B cell (primary cell): Measurements from ENCODE around the gene CA5A.

ENCODE experiments used
- EZH2 ChIP-seq: IDR thresholded peaks from 2 replicates; pipeline ENCODE4 v1.6.1; 2012; ENCODE audit warnings: borderline replicate concordance, low read depth, mild to moderate bottlenecking, moderate library complexity, low read length; ENCODE audit not compliant: insufficient read depth, poor library complexity, severe bottlenecking
- TF ChIP-seq, protein P1 (sequence below): fragments of 200-600 bp; IDR thresholded peaks from one replicate; pipeline ENCODE4 v1.8.0; 2022; ENCODE audit warnings: antibody characterized with exemption, mild to moderate bottlenecking

DNA sequence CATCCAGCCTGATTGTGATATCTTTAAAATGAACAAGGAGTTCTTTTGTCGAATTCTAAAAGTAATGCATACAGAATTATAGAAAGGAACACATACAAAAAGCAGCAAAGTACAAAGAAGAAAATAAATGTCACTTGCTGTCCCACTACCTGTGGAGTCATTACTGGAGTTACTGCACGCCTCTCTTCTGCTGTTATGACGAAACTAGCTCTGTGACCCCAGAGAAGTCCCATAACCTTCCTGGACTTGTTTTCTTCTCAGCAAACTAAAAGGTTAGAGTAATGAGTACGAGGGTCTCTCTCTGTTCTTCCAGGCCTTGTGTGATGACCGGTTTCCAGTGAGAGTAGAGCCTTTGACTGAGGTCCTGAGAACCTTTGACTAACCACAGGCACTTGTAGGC, 41.8 kb upstream of the CA5A start:
- TF ChIP-seq, protein P1, sequence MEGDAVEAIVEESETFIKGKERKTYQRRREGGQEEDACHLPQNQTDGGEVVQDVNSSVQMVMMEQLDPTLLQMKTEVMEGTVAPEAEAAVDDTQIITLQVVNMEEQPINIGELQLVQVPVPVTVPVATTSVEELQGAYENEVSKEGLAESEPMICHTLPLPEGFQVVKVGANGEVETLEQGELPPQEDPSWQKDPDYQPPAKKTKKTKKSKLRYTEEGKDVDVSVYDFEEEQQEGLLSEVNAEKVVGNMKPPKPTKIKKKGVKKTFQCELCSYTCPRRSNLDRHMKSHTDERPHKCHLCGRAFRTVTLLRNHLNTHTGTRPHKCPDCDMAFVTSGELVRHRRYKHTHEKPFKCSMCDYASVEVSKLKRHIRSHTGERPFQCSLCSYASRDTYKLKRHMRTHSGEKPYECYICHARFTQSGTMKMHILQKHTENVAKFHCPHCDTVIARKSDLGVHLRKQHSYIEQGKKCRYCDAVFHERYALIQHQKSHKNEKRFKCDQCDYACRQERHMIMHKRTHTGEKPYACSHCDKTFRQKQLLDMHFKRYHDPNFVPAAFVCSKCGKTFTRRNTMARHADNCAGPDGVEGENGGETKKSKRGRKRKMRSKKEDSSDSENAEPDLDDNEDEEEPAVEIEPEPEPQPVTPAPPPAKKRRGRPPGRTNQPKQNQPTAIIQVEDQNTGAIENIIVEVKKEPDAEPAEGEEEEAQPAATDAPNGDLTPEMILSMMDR = no peak
- no peak for TF ChIP-seq EZH2
